WTC11 (cell line): Measurements from ENCODE around the gene DMRTB1. TPM values are rescaled to one million over a fixed set of nuclear protein-coding genes. Genes with fewer than 3 reads are reported as not detected.

Experiments
- ATAC-seq: fragments of 200-7000 bp; cut with Tn5 transposase; 2 replicates; pipeline ENCODE4 v1.10.0; 2021; ENCODE audit warnings: mild to moderate bottlenecking, moderate library complexity
- Bru-seq: library from RNA; stranded (reverse); fragments of 400-500 nt; gene quantifications from one replicate; lab custom pipeline; 2021; lab: Mats Ljungman, UMichigan
- CTCF ChIA-PET: fragments of 300-600 bp; sonication (Branson Sonifier 250); formaldehyde crosslinking; loops from one replicate; lab custom pipeline; 2021; ENCODE audit warnings: antibody characterized with exemption; lab: Charles Lee
- POLR2A ChIA-PET: fragments of 350-600 bp; sonication (Branson Sonifier 250); formaldehyde crosslinking; loops from one replicate; lab custom pipeline; 2021; ENCODE audit warnings: antibody characterized with exemption; lab: Charles Lee
- DNase-seq: peaks from one replicate; pipeline ENCODE4 v3.0.0; 2021; ENCODE audit warnings: low spot score
- H3K27ac Mint-ChIP-seq: 2 replicates; pipeline ENCODE4 v1.8.0; 2021; ENCODE audit warnings: mixed read lengths
- H3K27me3 Mint-ChIP-seq: 2 replicates; pipeline ENCODE4 v1.8.0; 2021; ENCODE audit warnings: low read depth, mild to moderate bottlenecking, moderate library complexity, mixed read lengths
- H3K36me3 Mint-ChIP-seq: 2 replicates; pipeline ENCODE4 v1.8.0; 2021; ENCODE audit warnings: mixed read lengths
- H3K4me1 Mint-ChIP-seq: 2 replicates; pipeline ENCODE4 v1.8.0; 2022; ENCODE audit warnings: mixed read lengths
- H3K4me3 Mint-ChIP-seq: 2 replicates; pipeline ENCODE4 v1.8.0; 2021; ENCODE audit warnings: mild to moderate bottlenecking, moderate library complexity, mixed read lengths
- H3K9me3 Mint-ChIP-seq: 2 replicates; pipeline ENCODE4 v1.8.0; 2021; ENCODE audit warnings: mixed read lengths
- ATF3 ChIP-seq: sonication (generic); formaldehyde crosslinking; conservative IDR thresholded peaks from 2 replicates; pipeline ENCODE4 v1.8.1; 2022; ENCODE audit warnings: mild to moderate bottlenecking, missing genetic modification reagents
- CREM ChIP-seq: sonication (generic); formaldehyde crosslinking; IDR thresholded peaks from 2 replicates; pipeline ENCODE4 v1.8.1; 2022; ENCODE audit warnings: mild to moderate bottlenecking, missing genetic modification reagents, moderate library complexity
- E2F4 ChIP-seq: sonication (generic); formaldehyde crosslinking; IDR thresholded peaks from 2 replicates; pipeline ENCODE4 v1.8.1; 2022; ENCODE audit warnings: low read depth, mild to moderate bottlenecking, moderate library complexity, missing genetic modification reagents, borderline replicate concordance
- ESRRA ChIP-seq: sonication (generic); formaldehyde crosslinking; IDR thresholded peaks from 2 replicates; pipeline ENCODE4 v1.8.1; 2022; ENCODE audit warnings: mild to moderate bottlenecking, missing genetic modification reagents, borderline replicate concordance
- GABPB1 ChIP-seq: sonication (generic); formaldehyde crosslinking; IDR thresholded peaks from 2 replicates; pipeline ENCODE4 v1.8.1; 2023; ENCODE audit warnings: mild to moderate bottlenecking, missing genetic modification reagents
- PRDM15 ChIP-seq: sonication (generic); formaldehyde crosslinking; IDR thresholded peaks from 2 replicates; pipeline ENCODE4 v1.8.0; 2022; ENCODE audit warnings: missing genetic modification reagents
- ZNF416 ChIP-seq: fragments of 250-450 bp; sonication (Bioruptor Pico); IDR thresholded peaks from 2 replicates; pipeline ENCODE4 v1.9.0; 2021; ENCODE audit warnings: mild to moderate bottlenecking, inconsistent platforms
- long read RNA-seq, 3 experiments: library from RNA in 1 of 3; library from capped mRNA in 1 of 3; library from polyadenylated mRNA in 1 of 3; unstranded in 2 of 3; stranded (forward) in 1 of 3; transcript quantifications; one replicate each; pipeline ENCODE4 v2.0.0, GENCODE V29; 2021
- total RNA-seq: library from RNA; stranded (reverse); gene quantifications from 3 replicates; pipeline ENCODE4 v1.2.3, GENCODE V29; 2021
- TF ChIP-seq, protein P1 (sequence below): sonication (generic); formaldehyde crosslinking; IDR thresholded peaks from 2 replicates; pipeline ENCODE4 v1.8.1; 2022; ENCODE audit warnings: missing genetic modification reagents, borderline replicate concordance
- TF ChIP-seq, protein P2 (sequence below): sonication (generic); formaldehyde crosslinking; IDR thresholded peaks from 2 replicates; pipeline ENCODE4 v1.8.0; 2022; ENCODE audit warnings: mild to moderate bottlenecking, missing genetic modification reagents
- TF ChIP-seq, protein P3 (sequence below): sonication (generic); formaldehyde crosslinking; IDR thresholded peaks from 2 replicates; pipeline ENCODE4 v1.8.1; 2023; ENCODE audit warnings: mild to moderate bottlenecking, missing genetic modification reagents

Gene DMRTB1
- total RNA-seq: 0.16 to 0.18 TPM (median 0.17 TPM) in 3 replicates
- not detected for Bru-seq, nascent RNA
- long read RNA-seq, experiment 1: 0 reads
- long read RNA-seq, experiment 2, partial matches to known transcripts: 0 of 1 reads
- long read RNA-seq, experiment 2, other reads (novel, unspliced or antisense): 0 of 1 reads
- long read RNA-seq, experiment 3: 0 reads

DNA sequence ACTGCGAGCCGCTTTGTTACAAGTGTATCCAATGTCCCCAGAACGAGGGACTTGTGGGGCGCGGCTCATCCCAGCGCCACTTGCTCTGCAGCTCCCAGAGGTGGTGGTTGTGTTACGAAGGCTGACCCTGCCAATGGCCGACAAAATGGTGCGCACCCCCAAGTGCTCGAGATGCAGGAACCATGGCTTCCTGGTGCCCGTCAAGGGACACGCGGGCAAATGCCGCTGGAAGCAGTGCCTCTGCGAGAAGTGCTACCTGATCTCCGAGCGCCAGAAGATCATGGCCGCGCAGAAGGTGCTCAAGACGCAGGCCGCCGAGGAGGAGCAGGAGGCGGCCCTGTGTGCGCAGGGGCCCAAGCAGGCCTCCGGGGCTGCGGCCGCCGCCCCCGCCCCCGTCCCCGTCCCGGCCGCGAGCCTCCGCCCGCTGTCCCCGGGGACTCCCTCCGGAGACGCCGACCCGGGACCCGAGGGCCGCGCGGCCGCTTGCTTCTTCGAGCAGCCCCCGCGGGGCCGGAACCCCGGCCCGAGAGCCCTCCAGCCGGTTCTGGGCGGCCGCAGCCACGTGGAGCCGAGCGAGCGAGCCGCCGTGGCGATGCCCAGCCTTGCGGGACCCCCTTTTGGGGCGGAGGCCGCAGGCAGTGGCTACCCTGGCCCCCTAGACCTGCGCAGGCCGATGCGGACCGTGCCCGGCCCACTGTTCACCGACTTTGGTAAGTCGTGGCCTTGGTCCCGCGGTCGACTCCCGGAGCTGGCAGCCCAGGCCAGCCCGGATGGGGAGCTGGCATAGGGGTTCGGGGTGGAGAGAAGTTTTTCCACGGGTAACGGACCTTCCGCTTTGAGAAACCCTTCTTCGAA is at the start of gene DMRTB1:
Gene DMRTB1, plus strand, starts transcription at position 79 of the 855 bp plus-strand sequence. Its CDS starts 55 bp downstream, at position 134.
- POLR2A ChIA-PET: no interaction called here

GRCh38 chr1:53409695-53410094 is 49.5 kb upstream of the DMRTB1 start:
- ATAC-seq (peak; percentile 43), DNase-seq (no peak)
- Mint-ChIP-seq H3K4me3 (no peak overlapping the region), H3K4me1 (peaks cover 16% of the 10 kb centered on the region), H3K9me3 (no peaks in the 10 kb centered on the region), H3K36me3 (no peaks in the 10 kb centered on the region), H3K27ac (no peak overlapping the region), H3K27me3 (peaks cover 42% of the 10 kb centered on the region)
- no peak for TF ChIP-seq GABPB1 (CRISPR knock-in tag)
- TF ChIP-seq, protein P1, sequence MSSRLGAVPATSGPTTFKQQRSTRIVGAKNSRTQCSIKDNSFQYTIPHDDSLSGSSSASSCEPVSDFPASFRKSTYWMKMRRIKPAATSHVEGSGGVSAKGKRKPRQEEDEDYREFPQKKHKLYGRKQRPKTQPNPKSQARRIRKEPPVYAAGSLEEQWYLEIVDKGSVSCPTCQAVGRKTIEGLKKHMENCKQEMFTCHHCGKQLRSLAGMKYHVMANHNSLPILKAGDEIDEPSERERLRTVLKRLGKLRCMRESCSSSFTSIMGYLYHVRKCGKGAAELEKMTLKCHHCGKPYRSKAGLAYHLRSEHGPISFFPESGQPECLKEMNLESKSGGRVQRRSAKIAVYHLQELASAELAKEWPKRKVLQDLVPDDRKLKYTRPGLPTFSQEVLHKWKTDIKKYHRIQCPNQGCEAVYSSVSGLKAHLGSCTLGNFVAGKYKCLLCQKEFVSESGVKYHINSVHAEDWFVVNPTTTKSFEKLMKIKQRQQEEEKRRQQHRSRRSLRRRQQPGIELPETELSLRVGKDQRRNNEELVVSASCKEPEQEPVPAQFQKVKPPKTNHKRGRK (CRISPR knock-in tag): no peak
- TF ChIP-seq, protein P2, sequence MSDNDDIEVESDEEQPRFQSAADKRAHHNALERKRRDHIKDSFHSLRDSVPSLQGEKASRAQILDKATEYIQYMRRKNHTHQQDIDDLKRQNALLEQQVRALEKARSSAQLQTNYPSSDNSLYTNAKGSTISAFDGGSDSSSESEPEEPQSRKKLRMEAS (CRISPR knock-in tag): 0 out of 2 replicates have a peak, but pooled peaks have one; percentile 12
- ChIA-PET CTCF (interaction anchor here (2.3 kb wide), 1 partner anchor 16 kb away, joined by 9 read pairs; no protein-coding TSS in a partner anchor), POLR2A (no interaction called here)

More for the DNA sequence above, at the start of gene DMRTB1:
- CTCF ChIA-PET: interaction anchor here (1.1 to 1.5 kb wide), 2 partner anchors 10 to 11 kb away, joined by 4 to 5 read pairs; no protein-coding TSS in a partner anchor
- DNase-seq (no peak), ATAC-seq (no peak; the same call in 1 of the 2 replicates)
- 0 out of 2 replicates have a peak, but pooled peaks cover 10% of the 10 kb centered on the region for H3K4me1 Mint-ChIP-seq
- H3K36me3 Mint-ChIP-seq: no peaks in the 10 kb centered on the region
- H3K27ac Mint-ChIP-seq: no peak within 1 kb of the TSS
- no peak for TF ChIP-seq PRDM15 (CRISPR knock-in tag)
- no peak for TF ChIP-seq E2F4 (CRISPR knock-in tag)
- TF ChIP-seq CREM (CRISPR knock-in tag): no peak
- no peak for TF ChIP-seq ATF3 (CRISPR knock-in tag)
- H3K27me3 Mint-ChIP-seq: peaks cover 24% of the 10 kb centered on the region
- H3K9me3 Mint-ChIP-seq: no peaks in the 10 kb centered on the region
- H3K4me3 Mint-ChIP-seq: no peak within 1 kb of the TSS

GRCh38 chr1:53410100-53410541 is 49.1 kb upstream of the DMRTB1 start:
- ATAC-seq (peak; percentile 54), DNase-seq (no peak)
- Mint-ChIP-seq H3K9me3 (no peaks in the 10 kb centered on the region; the same call in 1 of the 2 replicates), H3K36me3 (no peaks in the 10 kb centered on the region), H3K27ac (no peak overlapping the region), H3K27me3 (peaks cover 40% of the 10 kb centered on the region), H3K4me1 (peaks cover 17% of the 10 kb centered on the region), H3K4me3 (no peak overlapping the region)
- POLR2A ChIA-PET: no interaction called here
- TF ChIP-seq, protein P3, sequence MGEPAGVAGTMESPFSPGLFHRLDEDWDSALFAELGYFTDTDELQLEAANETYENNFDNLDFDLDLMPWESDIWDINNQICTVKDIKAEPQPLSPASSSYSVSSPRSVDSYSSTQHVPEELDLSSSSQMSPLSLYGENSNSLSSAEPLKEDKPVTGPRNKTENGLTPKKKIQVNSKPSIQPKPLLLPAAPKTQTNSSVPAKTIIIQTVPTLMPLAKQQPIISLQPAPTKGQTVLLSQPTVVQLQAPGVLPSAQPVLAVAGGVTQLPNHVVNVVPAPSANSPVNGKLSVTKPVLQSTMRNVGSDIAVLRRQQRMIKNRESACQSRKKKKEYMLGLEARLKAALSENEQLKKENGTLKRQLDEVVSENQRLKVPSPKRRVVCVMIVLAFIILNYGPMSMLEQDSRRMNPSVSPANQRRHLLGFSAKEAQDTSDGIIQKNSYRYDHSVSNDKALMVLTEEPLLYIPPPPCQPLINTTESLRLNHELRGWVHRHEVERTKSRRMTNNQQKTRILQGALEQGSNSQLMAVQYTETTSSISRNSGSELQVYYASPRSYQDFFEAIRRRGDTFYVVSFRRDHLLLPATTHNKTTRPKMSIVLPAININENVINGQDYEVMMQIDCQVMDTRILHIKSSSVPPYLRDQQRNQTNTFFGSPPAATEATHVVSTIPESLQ (CRISPR knock-in tag): no peak
- TF ChIP-seq ZNF416 (CRISPR knock-in tag) (no peak), ESRRA (CRISPR knock-in tag) (no peak)
- CTCF ChIA-PET: no interaction called here
